A549 treated with Mapracorat at 1 μM for 4 hours (cell line): ENCODE measurements around the gene FGF19. TPM values are rescaled to one million over a fixed set of nuclear protein-coding genes. Genes with fewer than 3 reads are reported as not detected.

Experiments
- total RNA-seq: library from RNA; stranded (reverse); fragments of 200-300 nt; extraction: Qiagen RNA extraction; gene quantifications from 5 replicates; pipeline ENCODE4 v1.2.3, GENCODE V29; 2022

The FGF19 gene, protein sequence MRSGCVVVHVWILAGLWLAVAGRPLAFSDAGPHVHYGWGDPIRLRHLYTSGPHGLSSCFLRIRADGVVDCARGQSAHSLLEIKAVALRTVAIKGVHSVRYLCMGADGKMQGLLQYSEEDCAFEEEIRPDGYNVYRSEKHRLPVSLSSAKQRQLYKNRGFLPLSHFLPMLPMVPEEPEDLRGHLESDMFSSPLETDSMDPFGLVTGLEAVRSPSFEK
- total RNA-seq: 0.05 to 0.12 TPM (median 0.08 TPM) in 4 of 5 replicates, not detected in the other

DNA sequence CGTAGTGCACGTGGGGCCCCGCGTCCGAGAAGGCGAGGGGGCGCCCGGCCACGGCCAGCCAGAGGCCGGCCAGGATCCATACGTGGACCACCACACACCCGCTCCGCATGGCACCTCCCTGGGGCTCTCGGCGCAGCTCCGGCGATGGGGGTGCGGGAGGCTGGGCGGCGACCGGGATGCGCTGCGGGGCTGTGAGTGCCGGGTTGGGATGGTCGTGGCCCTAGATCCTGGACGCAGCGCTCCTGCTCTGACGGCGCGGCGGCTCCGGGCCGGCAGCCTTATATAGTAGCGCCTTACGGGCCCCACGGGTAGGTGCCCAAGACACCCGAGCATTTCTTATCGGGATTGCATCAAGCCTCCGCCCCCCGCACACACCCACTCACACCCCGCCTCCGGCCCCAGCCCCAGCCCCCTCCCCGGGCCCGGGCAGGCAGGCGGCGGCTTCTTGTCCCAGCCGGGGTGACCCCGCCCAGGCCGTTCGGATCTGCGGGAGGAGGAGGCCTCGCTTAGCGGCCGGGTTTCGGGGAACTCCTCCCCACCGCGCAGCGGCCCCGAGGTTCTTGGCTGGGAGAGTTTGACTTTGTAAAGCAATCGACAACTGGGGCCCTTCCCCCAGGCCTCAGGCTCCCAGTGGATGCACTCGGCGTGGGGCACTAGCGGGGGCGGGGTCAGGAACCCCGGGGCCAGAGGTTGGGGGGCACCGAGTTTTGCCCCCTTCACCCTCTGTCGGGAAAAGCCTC, at the start of gene FGF19:
Gene FGF19, minus strand, starts transcription at position 255 of the 740 bp plus-strand sequence. Its CDS starts 146 bp downstream, at position 109.

DNA sequence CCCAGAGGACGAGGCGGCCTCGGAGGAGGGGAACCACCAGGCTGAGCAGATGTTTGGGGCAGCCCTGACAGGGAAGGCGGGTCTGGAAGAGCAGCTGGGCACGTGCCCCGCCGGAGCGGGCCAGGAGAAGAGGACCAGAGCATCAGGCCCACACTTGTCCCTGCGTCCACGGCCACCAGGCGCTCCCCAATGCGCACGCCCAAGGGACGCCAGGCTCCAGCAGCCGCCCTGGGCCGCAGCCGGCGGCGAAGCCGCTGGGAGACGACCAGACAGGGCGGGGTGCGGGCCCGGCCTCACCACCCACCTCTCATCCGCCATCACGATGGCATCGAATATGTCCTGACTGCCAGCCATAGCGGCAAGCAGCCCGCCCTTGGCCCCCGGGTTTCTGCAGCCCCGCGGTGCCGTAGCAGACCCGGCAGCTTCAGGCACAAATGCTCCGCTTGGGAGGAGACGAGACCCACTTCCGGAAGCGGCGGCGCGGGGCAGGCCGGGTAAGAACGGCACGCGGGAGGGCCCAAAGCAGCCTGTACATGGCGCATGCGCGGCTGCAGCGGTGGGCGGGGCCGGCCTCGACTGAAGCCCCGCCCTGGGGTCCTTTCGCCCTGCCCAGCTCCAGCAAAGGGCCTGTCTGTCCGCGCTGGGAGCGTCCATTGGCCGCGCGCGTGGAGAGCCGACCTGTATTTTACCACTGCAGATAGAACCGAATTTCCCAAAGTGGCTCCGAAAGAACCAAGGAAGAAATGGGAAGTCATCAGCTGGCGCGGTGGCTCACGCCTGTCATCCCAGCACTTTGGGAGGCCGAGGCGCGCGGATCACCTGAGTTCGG, 28.7 kb downstream of the FGF19 start, which contains the start of gene LTO1:
Gene LTO1, minus strand, starts transcription at position 468 of the 829 bp plus-strand sequence. Its CDS starts 114 bp downstream, at position 354.

Other genes with a start within 250 kb of the FGF19 start
- not detected in 5 replicates for gene LINC01488, start 222.4 kb downstream of the FGF19 start, total RNA-seq
- gene CCND1, start 62.9 kb downstream of the FGF19 start, total RNA-seq: 156 to 249 TPM (median 201 TPM) in 5 replicates
- gene LTO1, start 28.7 kb downstream of the FGF19 start, total RNA-seq: 30.3 to 38.3 TPM (median 34.3 TPM) in 5 replicates
- not detected in 5 replicates for gene FGF4, start 71.3 kb upstream of the FGF19 start, total RNA-seq
- gene FGF3, start 115.4 kb upstream of the FGF19 start, total RNA-seq: not detected in 5 replicates